SU-DHL-6 (cell line): ENCODE results near the gene MEN1.

Experiments used
- H2AFZ ChIP-seq: fragments of 200-600 bp; sonication (generic); 2 replicates; pipeline ENCODE4 v1.6.1; 2014; ENCODE audit warnings: low read depth, mild to moderate bottlenecking, moderate library complexity, mixed read lengths, antibody characterized with exemption, low read length; ENCODE audit not compliant: severe bottlenecking
- H3F3A ChIP-seq: fragments of 200-600 bp; shearing (Covaris generic); 2 replicates; pipeline ENCODE4 v1.6.0; 2016; ENCODE audit warnings: antibody characterized with exemption, mild to moderate bottlenecking; ENCODE audit not compliant: insufficient read depth
- H3K27ac ChIP-seq: fragments of 200-600 bp; sonication (generic); 2 replicates; pipeline ENCODE4 v1.5.1; 2016; ENCODE audit warnings: low read depth, mild to moderate bottlenecking, low read length, moderate library complexity, mixed read lengths
- H3K27me3 ChIP-seq: fragments of 200-600 bp; sonication (generic), shearing (Covaris generic); 2 replicates; pipeline ENCODE4 v1.6.0; 2014; ENCODE audit warnings: mild to moderate bottlenecking, low read length
- H3K36me3 ChIP-seq: fragments of 200-600 bp; sonication (generic); 2 replicates; pipeline ENCODE4 v1.6.1; 2014; ENCODE audit warnings: mild to moderate bottlenecking, low read length, mixed read lengths
- H3K4me2 ChIP-seq: fragments of 300-600, 200-600 bp; shearing (Covaris generic), sonication (generic); 2 replicates; pipeline ENCODE4 v1.6.0; 2014; ENCODE audit warnings: low read length, low read depth, mild to moderate bottlenecking; ENCODE audit not compliant: poor library complexity, severe bottlenecking
- H3K4me3 ChIP-seq: fragments of 200-600 bp; sonication (generic); 2 replicates; pipeline ENCODE4 v1.5.1; 2014; ENCODE audit warnings: antibody characterized with exemption, low read length, mild to moderate bottlenecking, mixed read lengths; ENCODE audit not compliant: insufficient read depth, poor library complexity, severe bottlenecking
- H3K79me2 ChIP-seq: fragments of 200-600 bp; sonication (generic); 2 replicates; pipeline ENCODE4 v1.6.1; 2014; ENCODE audit warnings: mild to moderate bottlenecking, low read length, moderate library complexity; ENCODE audit not compliant: insufficient read depth
- H3K9ac ChIP-seq: fragments of 200-600 bp; sonication (generic); 2 replicates; pipeline ENCODE4 v1.7.0; 2014; ENCODE audit warnings: mild to moderate bottlenecking, low read length
- H3K9me2 ChIP-seq: fragments of 200-600 bp; sonication (generic); replicated peaks from 2 replicates; pipeline ENCODE4 v1.6.1; 2014; ENCODE audit warnings: low read length; ENCODE audit not compliant: insufficient read depth
- H3K9me3 ChIP-seq: fragments of 200-600 bp; sonication (generic); 2 replicates; pipeline ENCODE4 v1.6.1; 2014; ENCODE audit warnings: low read length, mixed read lengths; ENCODE audit not compliant: insufficient read depth
- H4K20me1 ChIP-seq: fragments of 200-600 bp; sonication (generic); 2 replicates; pipeline ENCODE4 v1.6.1; 2014; ENCODE audit warnings: low read depth, mild to moderate bottlenecking, antibody characterized with exemption, low read length, moderate library complexity, mixed read lengths
- EZH2phosphoT487 ChIP-seq: fragments of 200-600 bp; sonication (generic), shearing (Covaris generic); conservative IDR thresholded peaks from 2 replicates; pipeline ENCODE4 v1.6.1; 2018; ENCODE audit warnings: mild to moderate bottlenecking, antibody characterized with exemption, low read length, moderate library complexity, mixed read lengths
- TF ChIP-seq, protein P1 (sequence below): fragments of 200-600 bp; sonication (generic); IDR thresholded peaks from one replicate; pipeline ENCODE4 v1.5.1; 2017; ENCODE audit warnings: antibody characterized with exemption, mild to moderate bottlenecking, low read length, moderate library complexity; ENCODE audit not compliant: insufficient read depth, poor library complexity, severe bottlenecking

Gene MEN1

DNA sequence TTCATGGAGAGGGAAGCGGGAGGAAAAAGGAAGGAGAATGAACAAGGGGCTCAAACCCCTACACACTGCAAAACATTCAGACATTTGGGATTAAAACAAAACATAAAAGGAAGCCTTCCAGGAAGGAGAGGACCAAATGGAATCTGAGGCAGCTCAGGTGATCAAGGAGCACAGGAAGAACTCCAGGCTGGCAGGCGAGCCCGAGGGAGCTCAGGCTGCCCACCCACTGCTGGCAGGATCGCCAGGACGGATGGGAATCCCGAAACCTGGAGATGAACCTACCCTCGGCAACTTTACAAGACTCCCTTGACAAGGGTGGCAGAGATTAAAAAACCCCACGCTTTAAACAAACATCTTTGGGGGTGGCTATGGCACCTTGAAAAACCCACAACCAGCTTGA, 45.6 kb downstream of the MEN1 start:
- peaks cover 32% of the 10 kb centered on the region for H3K36me3 ChIP-seq

DNA sequence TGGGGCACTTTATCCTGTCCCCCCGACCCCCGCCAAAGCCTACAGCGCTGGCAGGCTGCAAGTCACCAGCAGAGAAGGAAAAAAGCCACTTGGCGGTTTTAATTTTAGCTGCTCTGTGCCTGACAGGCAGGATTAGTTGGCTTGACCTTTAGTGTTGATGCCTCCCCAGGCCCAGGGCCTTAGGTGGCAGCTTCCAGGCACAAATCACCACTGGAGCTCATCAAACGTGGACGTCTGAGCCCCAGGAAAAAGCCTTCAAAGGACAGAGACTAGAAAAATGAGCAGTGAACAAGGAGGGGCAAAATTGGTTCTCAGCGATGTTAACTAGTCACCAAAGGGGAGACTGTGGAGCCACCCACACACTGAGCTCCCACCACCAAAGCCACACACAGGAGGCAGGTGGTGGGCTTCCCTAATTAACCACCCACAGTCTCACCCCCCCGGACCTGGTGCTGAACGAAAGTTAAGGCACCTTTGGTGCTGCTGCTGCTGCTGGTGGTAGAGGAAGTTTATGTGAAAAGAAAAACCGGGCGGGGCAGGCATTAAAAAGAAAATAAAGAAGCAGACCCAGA, 46.2 kb downstream of the MEN1 start:
- no peaks in the 10 kb centered on the region for H3K9me3 ChIP-seq
- TF ChIP-seq, protein P1, sequence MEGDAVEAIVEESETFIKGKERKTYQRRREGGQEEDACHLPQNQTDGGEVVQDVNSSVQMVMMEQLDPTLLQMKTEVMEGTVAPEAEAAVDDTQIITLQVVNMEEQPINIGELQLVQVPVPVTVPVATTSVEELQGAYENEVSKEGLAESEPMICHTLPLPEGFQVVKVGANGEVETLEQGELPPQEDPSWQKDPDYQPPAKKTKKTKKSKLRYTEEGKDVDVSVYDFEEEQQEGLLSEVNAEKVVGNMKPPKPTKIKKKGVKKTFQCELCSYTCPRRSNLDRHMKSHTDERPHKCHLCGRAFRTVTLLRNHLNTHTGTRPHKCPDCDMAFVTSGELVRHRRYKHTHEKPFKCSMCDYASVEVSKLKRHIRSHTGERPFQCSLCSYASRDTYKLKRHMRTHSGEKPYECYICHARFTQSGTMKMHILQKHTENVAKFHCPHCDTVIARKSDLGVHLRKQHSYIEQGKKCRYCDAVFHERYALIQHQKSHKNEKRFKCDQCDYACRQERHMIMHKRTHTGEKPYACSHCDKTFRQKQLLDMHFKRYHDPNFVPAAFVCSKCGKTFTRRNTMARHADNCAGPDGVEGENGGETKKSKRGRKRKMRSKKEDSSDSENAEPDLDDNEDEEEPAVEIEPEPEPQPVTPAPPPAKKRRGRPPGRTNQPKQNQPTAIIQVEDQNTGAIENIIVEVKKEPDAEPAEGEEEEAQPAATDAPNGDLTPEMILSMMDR, result no peak
- no peak for TF ChIP-seq EZH2phosphoT487
- peaks cover 7% of the 10 kb centered on the region; the same call in 1 of the 2 replicates for H4K20me1 ChIP-seq
- H3K4me2 ChIP-seq, result no peak overlapping the region
- H3K79me2 ChIP-seq, result no peaks in the 10 kb centered on the region
- H3K36me3 ChIP-seq, result peaks cover 26% of the 10 kb centered on the region
- no peak overlapping the region for H2AFZ ChIP-seq
- no peak overlapping the region for H3K27ac ChIP-seq
- H3K9me2 ChIP-seq, result no peaks in the 10 kb centered on the region
- no peak overlapping the region for H3K4me3 ChIP-seq
- peaks cover 56% of the 10 kb centered on the region for H3F3A ChIP-seq
- no peak overlapping the region for H3K9ac ChIP-seq
- H3K27me3 ChIP-seq, result no peaks in the 10 kb centered on the region

More for the DNA sequence above, 45.6 kb downstream of the MEN1 start:
- Histone ChIP-seq H3K9me3 (no peaks in the 10 kb centered on the region), H3K9me2 (no peaks in the 10 kb centered on the region), H3F3A (peaks cover 60% of the 10 kb centered on the region), H3K4me3 (no peak overlapping the region), H2AFZ (no peak overlapping the region), H3K4me2 (no peak overlapping the region), H3K9ac (no peak overlapping the region), H4K20me1 (peaks cover 7% of the 10 kb centered on the region; the same call in 1 of the 2 replicates), H3K27me3 (no peaks in the 10 kb centered on the region), H3K79me2 (no peaks in the 10 kb centered on the region), H3K27ac (no peak overlapping the region)
- no peak for TF ChIP-seq EZH2phosphoT487
- TF ChIP-seq, protein P1, result no peak

DNA sequence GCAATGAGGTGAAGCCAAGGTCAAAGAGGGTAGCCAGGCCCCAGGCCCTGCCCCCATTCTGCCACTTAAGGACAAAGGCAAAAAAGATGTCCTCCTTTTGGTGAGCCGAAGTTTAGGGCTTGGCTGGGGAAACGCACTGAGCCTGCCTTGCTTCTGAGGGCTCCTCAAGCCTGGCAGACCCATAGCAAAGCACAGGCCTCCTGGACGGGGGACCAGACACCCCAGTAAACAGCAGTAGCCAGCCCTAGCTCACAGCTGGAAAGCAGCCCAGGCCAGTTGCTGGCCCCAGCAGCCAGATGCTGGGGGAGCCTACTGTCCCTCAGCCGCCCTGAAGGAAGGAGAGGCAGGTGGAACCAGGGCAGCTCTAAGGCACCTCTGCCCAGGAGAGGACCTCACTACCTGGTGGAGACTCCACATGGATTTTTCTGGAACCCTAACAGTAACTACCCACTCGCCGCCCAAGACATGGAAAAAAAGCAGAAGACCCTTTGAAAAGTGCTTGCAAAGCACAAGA, 46.8 kb downstream of the MEN1 start:
- Histone ChIP-seq H3K9ac (no peak overlapping the region), H3K9me2 (no peaks in the 10 kb centered on the region), H3K4me2 (no peak overlapping the region), H3K79me2 (no peaks in the 10 kb centered on the region), H3K36me3 (peaks cover 20% of the 10 kb centered on the region), H2AFZ (no peak overlapping the region), H4K20me1 (peaks cover 7% of the 10 kb centered on the region; the same call in 1 of the 2 replicates), H3K9me3 (no peaks in the 10 kb centered on the region), H3F3A (peaks cover 51% of the 10 kb centered on the region), H3K27ac (peak overlapping the region; percentile 24; the same call in 1 of the 2 replicates), H3K4me3 (no peak overlapping the region), H3K27me3 (no peaks in the 10 kb centered on the region)
- TF ChIP-seq, protein P1, result no peak
- no peak for TF ChIP-seq EZH2phosphoT487
